Stimulated activated CD8-positive, alpha-beta memory T cell treated with anti-CD3 and anti-CD28 coated beads, Interleukin-7, amount 100 ng/mL, for 24 hours (primary cell): Measurements from ENCODE around the gene TOGARAM1.

Experiments used
- DNase-seq: peaks from one replicate; pipeline ENCODE4 v3.0.0-alpha.2; 2020; ENCODE audit warnings: low read depth

Gene TOGARAM1

GRCh38 chr14:44961554-44962333 lies at the start of gene TOGARAM1, which contains the start of gene KLHL28:
Gene TOGARAM1, plus strand, starts transcription at chr14:44962190. Its CDS starts 232 bp downstream, at chr14:44962422.
Gene KLHL28, minus strand, starts transcription at chr14:44961947. Its CDS starts 16,019 bp downstream, at chr14:44945928.
- peak; percentile 93 for DNase-seq

- no peak for DNase-seq
Observed at GRCh38 chr14:44914849-44915248, 47.1 kb upstream of the TOGARAM1 start.

GRCh38 chr14:44928793-44929192 lies 33.2 kb upstream of the TOGARAM1 start:
- no peak for DNase-seq

GRCh38 chr14:44935155-44935554 lies 26.8 kb upstream of the TOGARAM1 start:
- no peak for DNase-seq

GRCh38 chr14:44937547-44937946 lies 24.4 kb upstream of the TOGARAM1 start:
- no peak for DNase-seq

- DNase-seq = no peak
Observed at GRCh38 chr14:44940211-44940610, 21.8 kb upstream of the TOGARAM1 start.

- no peak for DNase-seq
Observed at GRCh38 chr14:44940944-44941343, 21.0 kb upstream of the TOGARAM1 start.

GRCh38 chr14:44941591-44941990 lies 20.4 kb upstream of the TOGARAM1 start:
- no peak for DNase-seq

GRCh38 chr14:44942436-44942835 lies 19.6 kb upstream of the TOGARAM1 start:
- no peak for DNase-seq

- no peak for DNase-seq
Observed at GRCh38 chr14:44944107-44944506, 17.9 kb upstream of the TOGARAM1 start.

- no peak for DNase-seq
Observed at GRCh38 chr14:44945264-44945663, 16.7 kb upstream of the TOGARAM1 start.

GRCh38 chr14:44951051-44951450 lies 10.9 kb upstream of the TOGARAM1 start:
- no peak for DNase-seq

- DNase-seq = no peak
Observed at GRCh38 chr14:44952391-44953110, 9.4 kb upstream of the TOGARAM1 start.

GRCh38 chr14:44954750-44955149 lies 7.2 kb upstream of the TOGARAM1 start:
- no peak for DNase-seq

- DNase-seq = no peak
Observed at GRCh38 chr14:44955528-44955927, 6.5 kb upstream of the TOGARAM1 start.

- DNase-seq = no peak
Observed at GRCh38 chr14:44956866-44957265, 5.1 kb upstream of the TOGARAM1 start.

GRCh38 chr14:44959538-44959937 lies 2.5 kb upstream of the TOGARAM1 start:
- no peak for DNase-seq

- no peak for DNase-seq
Observed at GRCh38 chr14:44960146-44960545, 1.8 kb upstream of the TOGARAM1 start.

- no peak for DNase-seq
Observed at GRCh38 chr14:44960646-44961045, 1.3 kb upstream of the TOGARAM1 start.

GRCh38 chr14:44961151-44961553 lies 838 bp upstream of the TOGARAM1 start:
- no peak for DNase-seq

- no peak for DNase-seq
Observed at GRCh38 chr14:44962334-44963043, 499 bp downstream of the TOGARAM1 start.

- DNase-seq = no peak
Observed at GRCh38 chr14:44963044-44963528, 1.1 kb downstream of the TOGARAM1 start.
